Right lobe of liver (tissue), 6 donors: ENCODE data around the gene PCDHGC3. TPM values are rescaled to one million over a fixed set of nuclear protein-coding genes. Genes with fewer than 3 reads are reported as not detected.

Experiments
- ATAC-seq, 4 donors: fragments of 200-7000 bp; cut with Tn5 transposase; one replicate each; pipeline ENCODE4 v1.9.1; 2020; ENCODE audit warnings: mild to moderate bottlenecking in 4 of 4, moderate library complexity in 4 of 4
- DNase-seq, 3 donors: peaks; one replicate each; pipeline ENCODE4 v3.0.0-alpha.2; 2020
- H3K27ac ChIP-seq, 3 donors: fragments of 200-600 bp; one replicate each; pipeline ENCODE4 v1.8.0; 2022
- H3K27me3 ChIP-seq, 2 donors: fragments of 200-600 bp; one replicate each; pipeline ENCODE4 v1.8.0; 2022
- H3K36me3 ChIP-seq, 4 donors: fragments of 200-600 bp; sonication (generic) in 1 of 4; one replicate each; pipeline versions ENCODE4 v1.5.1 to v1.8.0; 2017 to 2022; ENCODE audit warnings: control low read depth in 1 of 4
- H3K4me1 ChIP-seq, 4 donors: fragments of 200-600 bp; sonication (generic) in 1 of 4; one replicate each; pipeline versions ENCODE4 v1.5.1 to v1.8.0; 2017 to 2022; ENCODE audit warnings: control low read depth in 1 of 4
- H3K4me3 ChIP-seq, 3 donors: fragments of 200-600 bp; one replicate each; pipeline ENCODE4 v1.8.0; 2022
- H3K9me3 ChIP-seq, 4 donors: fragments of 200-600 bp; sonication (generic) in 1 of 4; one replicate each; pipeline versions ENCODE4 v1.5.1 to v1.8.0; 2017 to 2022; ENCODE audit warnings: control low read depth in 1 of 4
- POLR2A ChIP-seq: fragments of 450-650 bp; IDR thresholded peaks from one replicate; pipeline ENCODE4 v1.6.1; 2017; ENCODE audit warnings: antibody characterized with exemption, mild to moderate bottlenecking
- WGBS: methylation state at CpG from one replicate; pipeline ENCODE4 v1.1.6; 2018; ENCODE audit warnings: low coverage, low lambda C conversion rate; ENCODE audit not compliant: insufficient coverage; ENCODE audit errors: missing lambda C conversion rate; 5-methylcytosine and 5-hydroxymethylcytosine counted together
- intact Hi-C, 2 donors: fragments of 100-400 bp; cut with DNase I; formaldehyde crosslinking; loops; one replicate each; pipeline versions ENCODE4 v1.11.2 to v1.14.1; 2022
- total RNA-seq, 6 experiments: library from RNA; depleted of rRNA in 2 of 6; stranded (reverse); fragments of >200 nt in 2 of 6; fragmentation: NEBNext Ultra II Directional in 3 of 6; extraction: Animal tissue kit (Norgen Biotek cat#: 25700) in 3 of 6; gene quantifications; one replicate each; pipeline versions ENCODE4 v1.1.0 to v1.2.4, GENCODE V29; 2016 to 2023
- TF ChIP-seq, protein P1 (sequence below), 4 donors: fragments of 200-600 bp in 3 of 4; fragments of 450-650 bp in 1 of 4; IDR thresholded peaks; one replicate each; pipeline versions ENCODE4 v1.5.1 to v1.8.0; 2016 to 2022; ENCODE audit warnings: antibody characterized with exemption in 4 of 4, mild to moderate bottlenecking in 2 of 4
- donor health status: DM: no; HTN: yes; CAD: no.
- donor health status: DM: no; HTN: no; CAD: no.
- donor health status: DM: no; HTN: no; CAD: no.
- donor health status: DM: no; HTN: yes; CAD: no.
- donor health status: DM: no; HTN: yes; CAD: no.

The PCDHGC3 gene
- total RNA-seq, 6 experiments from 2014 or later, result 6.1 to 10.6 (median 7.6) TPM

DNA sequence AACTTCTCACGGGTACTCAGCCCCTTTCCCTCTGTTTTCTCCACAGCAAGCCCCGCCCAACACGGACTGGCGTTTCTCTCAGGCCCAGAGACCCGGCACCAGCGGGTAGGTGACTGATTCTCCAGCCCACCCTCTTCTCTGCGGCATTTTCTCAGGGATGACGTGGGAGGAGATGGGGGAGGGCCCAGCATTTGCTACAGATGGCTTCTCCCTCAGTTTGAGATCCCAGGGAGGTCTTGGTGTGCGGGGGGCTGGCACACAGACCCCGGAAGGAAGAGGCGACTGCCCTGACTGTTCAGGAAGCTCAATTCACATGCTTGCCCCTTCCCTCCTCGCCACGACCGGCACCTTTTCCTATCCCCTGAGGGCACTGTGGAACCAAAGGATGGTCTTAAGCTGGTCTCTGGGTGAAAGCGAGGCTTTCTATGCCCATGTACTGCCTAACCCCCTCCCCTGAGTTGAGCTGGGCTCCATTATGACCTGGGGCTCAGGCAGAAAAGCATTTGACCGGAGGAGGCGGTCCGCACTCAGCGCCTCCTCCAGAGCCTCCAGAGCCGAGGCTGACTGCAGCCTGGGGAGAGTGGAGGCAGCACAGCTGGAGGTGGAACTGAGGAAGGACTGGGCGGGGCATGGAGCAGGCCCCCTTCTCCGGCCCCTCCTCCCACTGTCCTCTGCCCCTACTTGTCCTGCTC is 19.1 kb downstream of the PCDHGC3 start:
- Histone ChIP-seq H3K4me1 (peaks cover 0 to 13% (median 0%) of the 10 kb centered on the region in 4 donors), H3K9me3 (no peaks in the 10 kb centered on the region), H3K27me3 (no peaks in the 10 kb centered on the region), H3K4me3 (no peak overlapping the region), H3K36me3 (no peaks in the 10 kb centered on the region), H3K27ac (no peak overlapping the region)
- 52% methylated on average over 4 of the region's 22 CpGs for WGBS
- no peak for TF ChIP-seq POLR2A
- TF ChIP-seq, protein P1, sequence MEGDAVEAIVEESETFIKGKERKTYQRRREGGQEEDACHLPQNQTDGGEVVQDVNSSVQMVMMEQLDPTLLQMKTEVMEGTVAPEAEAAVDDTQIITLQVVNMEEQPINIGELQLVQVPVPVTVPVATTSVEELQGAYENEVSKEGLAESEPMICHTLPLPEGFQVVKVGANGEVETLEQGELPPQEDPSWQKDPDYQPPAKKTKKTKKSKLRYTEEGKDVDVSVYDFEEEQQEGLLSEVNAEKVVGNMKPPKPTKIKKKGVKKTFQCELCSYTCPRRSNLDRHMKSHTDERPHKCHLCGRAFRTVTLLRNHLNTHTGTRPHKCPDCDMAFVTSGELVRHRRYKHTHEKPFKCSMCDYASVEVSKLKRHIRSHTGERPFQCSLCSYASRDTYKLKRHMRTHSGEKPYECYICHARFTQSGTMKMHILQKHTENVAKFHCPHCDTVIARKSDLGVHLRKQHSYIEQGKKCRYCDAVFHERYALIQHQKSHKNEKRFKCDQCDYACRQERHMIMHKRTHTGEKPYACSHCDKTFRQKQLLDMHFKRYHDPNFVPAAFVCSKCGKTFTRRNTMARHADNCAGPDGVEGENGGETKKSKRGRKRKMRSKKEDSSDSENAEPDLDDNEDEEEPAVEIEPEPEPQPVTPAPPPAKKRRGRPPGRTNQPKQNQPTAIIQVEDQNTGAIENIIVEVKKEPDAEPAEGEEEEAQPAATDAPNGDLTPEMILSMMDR (IDR thresholded peaks at IDR 0.05), result no peak
- DNase-seq, result no peak
- no peak for ATAC-seq
- intact Hi-C loops, result no loop called here

DNA sequence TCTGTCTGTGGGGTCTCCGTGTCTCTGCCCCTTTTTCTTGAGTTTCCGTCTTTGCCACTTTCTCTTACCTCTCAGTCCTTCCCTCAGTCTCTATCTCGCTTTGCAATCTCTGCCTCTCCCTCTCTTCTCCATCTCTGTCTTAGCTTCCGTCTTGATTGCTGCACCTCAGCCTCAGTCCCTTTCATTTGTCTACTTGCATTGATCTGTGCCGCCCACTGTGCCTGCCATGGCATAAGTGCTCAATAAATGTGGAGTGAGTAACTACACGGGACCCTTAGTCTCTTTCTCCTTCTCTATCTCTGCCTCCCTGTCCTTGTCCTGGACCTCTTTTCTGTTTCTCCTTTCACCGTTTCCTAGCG is 19.7 kb downstream of the PCDHGC3 start:
- no peak for ATAC-seq
- H3K4me1 ChIP-seq, result peaks cover 0 to 13% (median 0%) of the 10 kb centered on the region in 4 donors
- H3K36me3 ChIP-seq, result no peaks in the 10 kb centered on the region
- WGBS, result 74% methylated on average over 7 of the region's 8 CpGs
- H3K27ac ChIP-seq, result no peak overlapping the region
- no peak overlapping the region for H3K4me3 ChIP-seq
- TF ChIP-seq, protein P1 (IDR thresholded peaks at IDR 0.05), result no peak
- TF ChIP-seq POLR2A, result no peak
- intact Hi-C loops, result no loop called here
- no peak for DNase-seq
- H3K27me3 ChIP-seq, result no peaks in the 10 kb centered on the region
- no peaks in the 10 kb centered on the region for H3K9me3 ChIP-seq

DNA sequence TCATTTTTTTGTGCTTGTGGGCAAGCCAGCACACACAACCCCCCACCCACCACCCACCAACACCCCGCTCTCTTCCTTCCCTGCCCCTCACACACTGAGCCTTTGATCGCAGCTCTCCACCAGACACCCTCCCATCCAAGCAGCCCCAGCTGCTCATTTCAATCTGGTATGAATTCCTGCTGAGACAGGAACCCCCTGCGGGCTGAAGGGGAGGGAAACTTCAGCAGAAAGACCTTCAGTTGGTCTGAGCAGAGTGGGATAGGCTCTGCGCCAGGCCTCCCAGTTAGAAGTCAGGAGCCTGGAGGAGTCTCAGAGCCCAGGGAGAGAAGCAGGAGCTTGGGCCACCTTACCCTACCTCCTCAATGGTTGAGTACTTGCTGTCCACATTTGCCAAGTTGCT is 20.3 kb downstream of the PCDHGC3 start:
- WGBS, result 64% methylated on average over 2 of the region's 4 CpGs
- Histone ChIP-seq H3K9me3 (no peaks in the 10 kb centered on the region), H3K36me3 (no peaks in the 10 kb centered on the region), H3K4me3 (no peak overlapping the region), H3K27me3 (no peaks in the 10 kb centered on the region), H3K27ac (no peak overlapping the region), H3K4me1 (peaks cover 0 to 13% (median 0%) of the 10 kb centered on the region in 4 donors)
- intact Hi-C loops, result no loop called here
- no peak for TF ChIP-seq POLR2A
- TF ChIP-seq, protein P1 (IDR thresholded peaks at IDR 0.05), result no peak
- DNase-seq (no peak), ATAC-seq (no peak)

DNA sequence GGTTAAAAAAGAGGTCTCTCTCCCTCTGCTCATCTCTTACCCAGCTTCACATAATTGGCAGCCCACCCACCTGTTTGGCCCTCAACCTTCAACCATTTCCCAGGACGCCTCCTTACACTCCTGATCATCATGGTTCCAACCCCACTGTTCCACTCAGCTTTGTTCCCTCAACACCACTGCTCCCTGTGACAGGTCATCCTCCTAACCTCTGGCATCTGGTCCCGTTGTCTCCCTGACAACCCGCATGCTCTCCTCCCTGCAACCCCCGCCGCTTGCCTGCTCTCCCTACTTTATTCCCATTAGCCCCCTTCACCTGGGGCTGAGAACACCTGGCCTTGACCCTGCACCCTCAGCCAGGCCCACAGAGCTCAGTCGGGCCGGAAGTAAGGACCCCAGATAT is 26.0 kb downstream of the PCDHGC3 start:
- no peak for TF ChIP-seq POLR2A
- TF ChIP-seq, protein P1 (IDR thresholded peaks at IDR 0.05), result no peak
- no peak for ATAC-seq
- H3K4me1 ChIP-seq, result no peaks in the 10 kb centered on the region
- intact Hi-C loops, result no loop called here
- no peak overlapping the region for H3K27ac ChIP-seq
- DNase-seq, result no peak
- no peaks in the 10 kb centered on the region for H3K27me3 ChIP-seq
- H3K9me3 ChIP-seq, result no peaks in the 10 kb centered on the region
- 74% methylated on average over 7 of the region's 7 CpGs for WGBS
- no peaks in the 10 kb centered on the region for H3K36me3 ChIP-seq
- no peak overlapping the region for H3K4me3 ChIP-seq
